OCI-LY7 (cell line): ENCODE measurements around the gene ME1.

ENCODE experiments used
- CTCF ChIP-seq: fragments of 200-600 bp; sonication (generic); conservative IDR thresholded peaks from 2 replicates; pipeline ENCODE4 v1.5.1; 2014; ENCODE audit warnings: mild to moderate bottlenecking, antibody characterized with exemption, low read length, moderate library complexity, mixed read lengths
- EZH2phosphoT487 ChIP-seq: fragments of 200-600 bp; sonication (generic); IDR thresholded peaks from 2 replicates; pipeline ENCODE4 v1.6.1; 2018; ENCODE audit warnings: low read depth, borderline replicate concordance, mild to moderate bottlenecking, mixed run types, antibody characterized with exemption, low read length, moderate library complexity, mixed read lengths

GRCh38 chr6:83231146-83231545 lies 199.7 kb downstream of the ME1 start:
- TF ChIP-seq CTCF, result no peak
- TF ChIP-seq EZH2phosphoT487, result no peak
